IPS-15b (cell line): ENCODE data around the gene PTGES3L.

Experiments used
- H3K27me3 ChIP-seq: one replicate; pipeline ENCODE4 v1.6.1; 2013; ENCODE audit warnings: low read length; ENCODE audit not compliant: control insufficient read depth, insufficient read depth
- H3K36me3 ChIP-seq: one replicate; pipeline ENCODE4 v1.6.1; 2013; ENCODE audit warnings: low read length; ENCODE audit not compliant: control insufficient read depth, insufficient read depth
- H3K4me1 ChIP-seq: one replicate; pipeline ENCODE4 v1.6.1; 2013; ENCODE audit warnings: mild to moderate bottlenecking, low read length; ENCODE audit not compliant: control insufficient read depth, insufficient read depth
- H3K4me3 ChIP-seq: one replicate; pipeline ENCODE4 v1.5.1; 2013; ENCODE audit warnings: low read depth, low read length
- H3K9ac ChIP-seq: one replicate; pipeline ENCODE4 v1.6.1; 2013; ENCODE audit warnings: low read depth, mild to moderate bottlenecking, low read length
- H3K9me3 ChIP-seq: one replicate; pipeline ENCODE4 v1.6.1; 2013; ENCODE audit warnings: mild to moderate bottlenecking, low read length; ENCODE audit not compliant: control insufficient read depth, insufficient read depth

Gene PTGES3L

GRCh38 chr17:43020030-43020621, 40.2 kb upstream of the PTGES3L start:
- H3K27me3 ChIP-seq: no peaks in the 10 kb centered on the region
- H3K4me1 ChIP-seq: peaks cover 8% of the 10 kb centered on the region
- H3K4me3 ChIP-seq: peak overlapping the region; percentile 96
- peaks cover 31% of the 10 kb centered on the region for H3K36me3 ChIP-seq
- H3K9ac ChIP-seq: peak overlapping the region; percentile 70
- no peaks in the 10 kb centered on the region for H3K9me3 ChIP-seq

GRCh38 chr17:43019418-43019817, 39.5 kb upstream of the PTGES3L start:
- H3K4me3 ChIP-seq: peak overlapping the region; percentile 96
- no peaks in the 10 kb centered on the region for H3K27me3 ChIP-seq
- peaks cover 8% of the 10 kb centered on the region for H3K4me1 ChIP-seq
- no peaks in the 10 kb centered on the region for H3K9me3 ChIP-seq
- H3K9ac ChIP-seq: peak overlapping the region; percentile 50
- peaks cover 31% of the 10 kb centered on the region for H3K36me3 ChIP-seq

DNA sequence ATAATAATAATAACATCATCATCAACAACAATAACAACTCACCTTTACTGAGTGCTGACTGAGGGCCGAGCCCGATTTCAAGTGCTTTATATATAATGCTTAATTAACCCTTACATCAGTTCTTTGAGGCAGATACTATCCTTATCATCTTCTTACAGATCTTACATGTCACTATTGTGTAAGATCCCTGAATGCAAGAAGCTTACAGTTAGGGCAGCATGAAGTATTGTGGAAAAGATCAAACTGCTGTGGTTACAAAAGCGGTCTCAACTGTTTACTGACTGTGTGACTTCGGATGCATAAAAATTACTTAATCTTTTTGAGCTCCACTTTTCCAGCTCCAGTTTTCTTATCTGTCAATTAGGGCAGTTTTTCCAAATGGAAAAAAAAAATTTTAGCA, 39.1 kb upstream of the PTGES3L start:
- Histone ChIP-seq H3K4me3 (no peak overlapping the region), H3K27me3 (no peaks in the 10 kb centered on the region), H3K9ac (no peak overlapping the region), H3K4me1 (peaks cover 8% of the 10 kb centered on the region), H3K36me3 (peaks cover 31% of the 10 kb centered on the region), H3K9me3 (no peaks in the 10 kb centered on the region)

- no peaks in the 10 kb centered on the region for H3K9me3 ChIP-seq
- no peak overlapping the region for H3K9ac ChIP-seq
- peaks cover 35% of the 10 kb centered on the region for H3K36me3 ChIP-seq
- H3K27me3 ChIP-seq: no peaks in the 10 kb centered on the region
- H3K4me3 ChIP-seq: no peak overlapping the region
- peaks cover 8% of the 10 kb centered on the region for H3K4me1 ChIP-seq
Observed at GRCh38 chr17:43018008-43018853, 38.4 kb upstream of the PTGES3L start.

GRCh38 chr17:43016216-43016615, 36.3 kb upstream of the PTGES3L start:
- peaks cover 8% of the 10 kb centered on the region for H3K4me1 ChIP-seq
- H3K27me3 ChIP-seq: no peaks in the 10 kb centered on the region
- no peak overlapping the region for H3K4me3 ChIP-seq
- H3K9ac ChIP-seq: no peak overlapping the region
- H3K9me3 ChIP-seq: no peaks in the 10 kb centered on the region
- peaks cover 35% of the 10 kb centered on the region for H3K36me3 ChIP-seq

DNA sequence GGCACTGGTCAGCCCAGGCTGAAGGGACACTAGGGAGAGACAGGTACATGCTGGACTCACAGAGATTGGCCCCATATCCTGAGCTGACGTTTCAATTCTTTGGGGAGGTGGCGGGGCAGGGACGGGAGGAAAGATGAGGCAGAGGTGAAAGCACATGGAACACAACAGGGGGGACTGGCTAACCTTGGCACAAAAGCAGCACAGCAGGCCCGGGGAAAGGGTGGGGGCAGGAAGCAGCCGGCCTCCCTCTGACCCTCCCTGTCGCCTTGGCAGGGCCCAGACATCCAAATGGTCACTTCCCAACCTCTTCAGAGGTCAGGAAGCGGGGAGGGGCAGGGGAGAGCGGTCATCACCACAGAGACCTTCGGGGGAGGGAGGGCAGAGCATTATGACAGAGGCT, 35.7 kb upstream of the PTGES3L start:
- Histone ChIP-seq H3K9ac (no peak overlapping the region), H3K4me1 (peaks cover 8% of the 10 kb centered on the region), H3K36me3 (peaks cover 35% of the 10 kb centered on the region), H3K9me3 (no peaks in the 10 kb centered on the region), H3K4me3 (no peak overlapping the region), H3K27me3 (no peaks in the 10 kb centered on the region)

DNA sequence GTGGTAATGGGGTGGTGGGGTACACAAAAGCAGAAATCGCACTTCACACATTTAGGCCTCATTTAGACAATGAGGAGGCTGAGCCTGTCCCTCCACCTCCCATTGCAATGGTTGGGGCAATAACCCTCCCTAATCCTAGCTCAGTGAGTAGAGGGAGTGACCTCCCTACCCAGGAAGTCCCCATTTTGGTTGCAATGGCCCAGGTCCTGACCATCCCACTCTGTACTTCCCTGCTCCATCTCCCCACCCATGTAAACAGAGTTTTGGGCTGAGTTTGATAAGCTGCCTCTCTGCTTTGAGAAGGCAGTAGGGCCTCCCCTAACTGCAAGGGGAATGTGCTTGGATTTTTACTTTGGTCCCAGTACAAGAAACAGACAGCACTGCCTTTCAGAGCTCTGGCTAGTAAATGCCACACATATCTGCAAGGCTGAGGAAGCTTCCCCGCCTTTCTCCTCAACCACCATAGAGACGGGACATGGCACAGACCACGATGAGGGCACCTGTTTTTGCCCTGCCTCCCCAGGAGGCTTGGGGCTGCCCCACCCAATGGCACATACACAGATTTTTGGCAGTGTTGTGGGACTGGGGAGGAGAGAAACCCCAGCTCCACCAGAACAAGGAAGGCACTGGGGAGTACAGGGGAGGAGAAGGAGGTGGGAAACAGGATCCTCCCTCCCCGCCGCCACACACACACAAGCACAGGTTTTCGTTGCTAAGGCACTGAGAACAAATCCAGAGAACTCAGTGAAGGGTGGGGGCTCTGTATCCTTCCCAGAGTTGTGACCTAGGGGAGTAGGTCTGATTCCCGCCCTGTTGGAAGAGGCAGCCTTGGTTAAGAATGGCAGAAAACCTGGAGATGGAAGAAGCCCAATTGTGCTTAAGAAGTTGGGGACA, 35.0 kb upstream of the PTGES3L start:
- Histone ChIP-seq H3K9me3 (no peaks in the 10 kb centered on the region), H3K4me1 (peaks cover 4% of the 10 kb centered on the region), H3K27me3 (no peaks in the 10 kb centered on the region), H3K36me3 (peaks cover 28% of the 10 kb centered on the region), H3K4me3 (no peak overlapping the region), H3K9ac (no peak overlapping the region)

- Histone ChIP-seq H3K36me3 (peaks cover 28% of the 10 kb centered on the region), H3K9ac (no peak overlapping the region), H3K4me3 (no peak overlapping the region), H3K4me1 (no peaks in the 10 kb centered on the region), H3K27me3 (no peaks in the 10 kb centered on the region), H3K9me3 (no peaks in the 10 kb centered on the region)
Observed at GRCh38 chr17:43014020-43014648, 34.3 kb upstream of the PTGES3L start.

GRCh38 chr17:43013296-43013695, 33.4 kb upstream of the PTGES3L start:
- H3K9ac ChIP-seq: no peak overlapping the region
- no peaks in the 10 kb centered on the region for H3K4me1 ChIP-seq
- no peaks in the 10 kb centered on the region for H3K27me3 ChIP-seq
- H3K36me3 ChIP-seq: peaks cover 26% of the 10 kb centered on the region
- no peak overlapping the region for H3K4me3 ChIP-seq
- H3K9me3 ChIP-seq: no peaks in the 10 kb centered on the region

DNA sequence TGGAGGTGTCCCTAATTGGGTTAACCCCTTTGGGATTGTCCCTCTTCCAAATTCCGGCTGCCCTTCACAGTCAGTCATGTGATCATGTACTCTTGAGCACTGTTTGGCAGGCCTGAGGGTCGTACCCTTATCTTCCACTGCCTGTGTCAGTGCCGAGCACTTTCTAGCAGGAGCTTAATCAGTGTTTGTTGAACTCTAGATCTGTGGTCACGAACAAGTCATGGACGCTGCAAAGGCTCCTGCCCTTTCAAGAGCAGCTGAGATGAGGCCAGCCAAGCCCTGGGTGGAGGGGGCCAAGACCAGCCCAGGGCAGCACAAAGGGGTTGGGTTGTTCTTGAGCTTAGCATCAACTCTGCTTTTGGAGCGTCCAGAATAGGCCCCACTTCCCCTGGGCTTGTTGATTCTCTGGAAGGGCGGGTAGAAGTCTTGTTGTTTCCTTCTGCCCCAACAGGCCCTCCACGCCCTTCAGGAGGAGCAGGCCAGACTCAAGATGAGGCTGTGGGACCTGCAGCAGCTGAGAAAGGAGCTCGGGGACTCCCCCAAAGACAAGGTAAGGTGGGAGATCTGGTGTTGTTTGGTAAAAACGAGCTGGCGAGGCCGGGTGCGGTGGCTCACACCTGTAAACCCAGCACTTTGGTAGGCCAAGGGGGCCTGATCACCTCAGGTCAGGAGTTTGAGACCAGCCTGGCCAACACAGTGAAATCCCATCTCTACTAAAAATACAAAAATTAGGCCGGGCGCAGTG, 32.0 kb upstream of the PTGES3L start:
- H3K27me3 ChIP-seq: no peaks in the 10 kb centered on the region
- no peak overlapping the region for H3K9ac ChIP-seq
- H3K4me1 ChIP-seq: peaks cover 2% of the 10 kb centered on the region

More for the DNA sequence above, 32.0 kb upstream of the PTGES3L start:
- Histone ChIP-seq H3K9me3 (no peaks in the 10 kb centered on the region), H3K4me3 (no peak overlapping the region), H3K36me3 (peaks cover 18% of the 10 kb centered on the region)
